SK-N-MC (cell line): ENCODE measurements around the gene KLF3.

Experiments used
- EZH2 ChIP-seq: fragments of 200-600 bp; sonication (generic); IDR thresholded peaks from one replicate; pipeline ENCODE4 v1.6.1; 2017; ENCODE audit warnings: antibody characterized with exemption
- POLR2AphosphoS5 ChIP-seq: IDR thresholded peaks from 2 replicates; pipeline ENCODE4 v1.6.1; 2012; ENCODE audit warnings: mild to moderate bottlenecking, low read depth, low read length, borderline replicate concordance

GRCh38 chr4:38684951-38685844, 21.2 kb downstream of the KLF3 start:
- no peak for TF ChIP-seq EZH2
- no peak for TF ChIP-seq POLR2AphosphoS5
